Vagina (tissue), 2 donors: Measurements from ENCODE around the gene AKAIN1. TPM values are rescaled to one million over a fixed set of nuclear protein-coding genes. Genes with fewer than 3 reads are reported as not detected.

Experiments
- DNase-seq, 2 donors: peaks; one replicate each; pipeline ENCODE4 v3.0.0-alpha.2; 2017; ENCODE audit errors: extremely low spot score in 2 of 2
- H3K27ac ChIP-seq: fragments of 200-600 bp; sonication (generic); one replicate; pipeline ENCODE4 v1.5.1; 2019
- H3K27me3 ChIP-seq: fragments of 200-600 bp; sonication (generic); one replicate; pipeline ENCODE4 v1.5.1; 2019
- H3K36me3 ChIP-seq, 2 donors: fragments of 200-600 bp; sonication (generic); one replicate each; pipeline ENCODE4 v1.5.1; 2017 to 2019
- H3K4me1 ChIP-seq: fragments of 200-600 bp; sonication (generic); one replicate; pipeline ENCODE4 v1.5.1; 2019
- H3K4me3 ChIP-seq, 2 donors: fragments of 200-600 bp; sonication (generic); 1 replicate in 1 of 2; 2 replicates in 1 of 2; pipeline ENCODE4 v1.5.1; 2016 to 2019
- H3K9me3 ChIP-seq: fragments of 200-600 bp; sonication (generic); one replicate; pipeline ENCODE4 v1.5.1; 2019
- CTCF ChIP-seq, 3 experiments: fragments of 450-650 bp in 2 of 3; fragments of 200-600 bp in 1 of 3; sonication (generic) in 1 of 3; IDR thresholded peaks; one replicate each; pipeline ENCODE4 v1.5.1; 2017 to 2019; ENCODE audit warnings: antibody characterized with exemption in 3 of 3, mild to moderate bottlenecking in 2 of 3, moderate library complexity in 2 of 3
- POLR2A ChIP-seq, 2 donors: fragments of 450-650 bp; IDR thresholded peaks; one replicate each; pipeline ENCODE4 v1.6.1; 2017; ENCODE audit warnings: antibody characterized with exemption in 2 of 2, mild to moderate bottlenecking in 2 of 2, moderate library complexity in 2 of 2
- POLR2AphosphoS5 ChIP-seq, 2 donors: sonication (generic); formaldehyde crosslinking; IDR thresholded peaks; one replicate each; pipeline ENCODE4 v1.9.0; 2017; ENCODE audit warnings: antibody characterized with exemption in 2 of 2, mild to moderate bottlenecking in 2 of 2, low read depth in 1 of 2; ENCODE audit not compliant: insufficient read depth in 1 of 2
- intact Hi-C: fragments of 100-400 bp; cut with DNase I; formaldehyde crosslinking; loops from one replicate; pipeline ENCODE4 v1.15.1; 2023
- total RNA-seq: library from RNA; depleted of rRNA; stranded (reverse); fragments of >200 nt; gene quantifications from one replicate; pipeline ENCODE4 v1.2.3, GENCODE V29; 2016

AKAIN1 gene
- total RNA-seq, 1 donor from 2014 or later, result not detected

GRCh38 chr18:5145168-5145825, 51.8 kb downstream of the AKAIN1 start:
- Histone ChIP-seq H3K4me3 (no peak overlapping the region), H3K36me3 (no peaks in the 10 kb centered on the region), H3K27me3 (no peaks in the 10 kb centered on the region), H3K9me3 (no peaks in the 10 kb centered on the region), H3K27ac (no peak overlapping the region), H3K4me1 (no peaks in the 10 kb centered on the region)
- TF ChIP-seq CTCF (IDR thresholded peaks at IDR 0.05) (no peak), POLR2AphosphoS5 (IDR thresholded peaks at IDR 0.05; ENCODE audit: insufficient read depth in 1 of 2, low read depth in 1 of 2) (no peak), POLR2A (IDR thresholded peaks at IDR 0.05) (no peak)
- intact Hi-C loops, result no loop called here
- DNase-seq, result no peak

- no peak overlapping the region for H3K27ac ChIP-seq
- no peak for DNase-seq
- no peaks in the 10 kb centered on the region for H3K36me3 ChIP-seq
- TF ChIP-seq POLR2A (IDR thresholded peaks at IDR 0.05) (no peak), CTCF (IDR thresholded peaks at IDR 0.05) (no peak), POLR2AphosphoS5 (IDR thresholded peaks at IDR 0.05; ENCODE audit: insufficient read depth in 1 of 2, low read depth in 1 of 2) (no peak)
- H3K27me3 ChIP-seq, result no peaks in the 10 kb centered on the region
- intact Hi-C loops, result no loop called here
- no peaks in the 10 kb centered on the region for H3K9me3 ChIP-seq
- no peak overlapping the region for H3K4me3 ChIP-seq
- H3K4me1 ChIP-seq, result no peaks in the 10 kb centered on the region
These were observed 52.4 kb downstream of the AKAIN1 start for GRCh38 chr18:5144629-5145028.

- no peak for TF ChIP-seq POLR2A (IDR thresholded peaks at IDR 0.05)
- no peak for TF ChIP-seq CTCF (IDR thresholded peaks at IDR 0.05)
- TF ChIP-seq POLR2AphosphoS5 (IDR thresholded peaks at IDR 0.05; ENCODE audit: insufficient read depth in 1 of 2, low read depth in 1 of 2), result no peak
- intact Hi-C loops, result no loop called here
These were observed 54.2 kb downstream of the AKAIN1 start for GRCh38 chr18:5142859-5143258.

GRCh38 chr18:5142131-5142530, 54.9 kb downstream of the AKAIN1 start:
- no peak overlapping the region for H3K27ac ChIP-seq
- no peaks in the 10 kb centered on the region for H3K36me3 ChIP-seq
- H3K9me3 ChIP-seq, result no peaks in the 10 kb centered on the region
- no peaks in the 10 kb centered on the region for H3K27me3 ChIP-seq
- no peak overlapping the region for H3K4me3 ChIP-seq
- no peaks in the 10 kb centered on the region for H3K4me1 ChIP-seq
- DNase-seq, result no peak
- TF ChIP-seq CTCF (IDR thresholded peaks at IDR 0.05) (no peak), POLR2AphosphoS5 (IDR thresholded peaks at IDR 0.05; ENCODE audit: insufficient read depth in 1 of 2, low read depth in 1 of 2) (no peak), POLR2A (IDR thresholded peaks at IDR 0.05) (no peak)
- intact Hi-C loops, result no loop called here

More at GRCh38 chr18:5142859-5143258, 54.2 kb downstream of the AKAIN1 start:
- Histone ChIP-seq H3K9me3 (no peaks in the 10 kb centered on the region), H3K36me3 (no peaks in the 10 kb centered on the region), H3K4me1 (no peaks in the 10 kb centered on the region), H3K27ac (no peak overlapping the region), H3K4me3 (no peak overlapping the region), H3K27me3 (no peaks in the 10 kb centered on the region)
- no peak for DNase-seq

- Histone ChIP-seq H3K27me3 (no peaks in the 10 kb centered on the region), H3K9me3 (no peaks in the 10 kb centered on the region), H3K27ac (no peak overlapping the region), H3K4me1 (no peaks in the 10 kb centered on the region), H3K36me3 (no peaks in the 10 kb centered on the region), H3K4me3 (no peak overlapping the region)
- no peak for TF ChIP-seq POLR2A (IDR thresholded peaks at IDR 0.05)
- no peak for TF ChIP-seq CTCF (IDR thresholded peaks at IDR 0.05)
- TF ChIP-seq POLR2AphosphoS5 (IDR thresholded peaks at IDR 0.05; ENCODE audit: insufficient read depth in 1 of 2, low read depth in 1 of 2), result no peak
- DNase-seq, result no peak
- intact Hi-C loops, result no loop called here
These were observed 59.8 kb downstream of the AKAIN1 start for GRCh38 chr18:5137261-5137660.
